Activated T-cell treated with anti-CD3 and anti-CD28 coated beads for 24 hours (primary cell): Measurements from ENCODE around the gene HDAC1.
"Not testable (repeated sequence)": the region's sequence is repeated elsewhere in the genome, so short reads cannot be mapped to it uniquely, and the experiment has no call there.

Experiments
- DNase-seq: peaks from one replicate; pipeline ENCODE4 v3.0.0-alpha.2; 2020; ENCODE audit warnings: low read depth

HDAC1 gene

GRCh38 chr1:32349211-32349708, 57.4 kb downstream of the HDAC1 start:
- no peak for DNase-seq

DNA sequence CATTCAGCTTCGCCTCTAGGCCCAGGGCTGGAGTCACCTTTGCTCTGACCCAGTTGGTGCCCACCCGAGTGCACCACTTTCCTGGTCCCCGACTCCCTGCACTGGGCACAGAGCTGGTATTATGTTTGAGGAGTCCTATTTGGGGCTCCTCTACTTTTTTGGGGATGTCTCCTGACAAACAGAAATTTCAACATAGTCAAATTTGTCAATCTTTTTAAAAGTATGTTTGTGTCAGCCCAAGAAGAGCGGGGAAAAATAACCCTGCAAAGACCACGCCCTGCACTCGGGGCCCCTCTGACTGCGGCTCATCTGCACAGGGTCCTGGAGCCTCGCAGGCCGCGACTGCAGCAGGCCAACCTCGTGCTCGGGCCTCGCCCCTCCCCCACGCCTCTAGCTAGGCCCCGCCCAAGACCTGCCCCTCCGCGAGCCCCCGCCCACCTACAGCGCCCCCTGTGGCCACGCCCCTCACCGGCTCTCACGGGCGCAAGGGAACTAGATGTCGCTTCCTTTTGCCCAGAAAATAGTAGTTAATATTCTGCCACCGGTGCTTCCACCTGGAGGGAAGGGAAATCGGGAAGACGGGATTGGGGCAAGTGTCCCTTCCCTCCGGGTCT, 59.0 kb downstream of the HDAC1 start:
- no peak for DNase-seq

GRCh38 chr1:32351399-32352238, 59.7 kb downstream of the HDAC1 start:
- DNase-seq = peak; percentile 85

GRCh38 chr1:32352239-32352745, 60.4 kb downstream of the HDAC1 start:
- no peak for DNase-seq

DNA sequence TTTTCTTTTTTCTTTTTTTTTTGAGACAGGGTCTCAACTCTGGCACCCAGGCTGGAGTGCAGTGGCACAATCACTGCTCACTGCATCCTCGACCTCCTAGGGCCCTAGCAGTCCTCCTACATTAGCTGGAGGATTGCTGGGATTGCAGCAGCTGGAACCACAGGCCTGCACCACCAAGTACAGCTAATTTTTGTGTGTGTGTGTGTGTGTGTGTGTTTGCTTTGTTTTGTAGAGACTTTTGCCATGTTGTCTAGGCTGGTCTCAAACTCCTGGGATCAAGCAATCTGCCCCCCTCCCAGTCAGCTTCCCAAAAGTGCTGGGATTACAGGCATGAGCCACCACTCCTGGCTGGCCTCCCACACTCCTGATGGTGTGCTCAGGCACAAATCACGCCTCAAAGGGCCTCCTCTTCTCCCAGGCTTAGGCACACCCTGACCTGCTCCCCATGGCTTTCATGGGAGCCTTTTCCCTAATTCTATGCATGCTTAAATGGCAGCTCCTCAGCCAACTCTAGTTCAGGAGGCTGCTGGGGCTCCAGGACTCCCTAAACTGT, 61.0 kb downstream of the HDAC1 start:
- DNase-seq = no peak

DNA sequence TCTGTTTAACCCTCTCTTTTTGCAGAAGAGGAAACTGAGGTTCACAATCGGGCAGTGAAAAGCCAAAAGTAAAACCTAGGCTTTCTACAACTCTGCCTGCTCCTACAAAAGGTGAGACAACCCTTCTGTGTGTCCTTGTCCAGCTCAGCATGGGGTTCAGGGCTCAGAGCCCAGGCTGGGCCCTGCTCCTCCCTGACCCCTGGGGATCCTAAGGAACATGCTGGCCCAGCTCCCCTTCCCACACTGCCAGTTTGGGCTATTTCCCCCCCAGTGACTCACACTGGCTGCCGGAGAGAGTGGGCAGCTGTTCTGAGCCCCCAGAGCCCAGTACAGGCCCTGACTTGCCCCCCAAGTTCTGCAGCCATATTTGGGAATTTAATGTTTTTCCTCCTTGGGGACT, 61.5 kb downstream of the HDAC1 start:
- no peak for DNase-seq

DNA sequence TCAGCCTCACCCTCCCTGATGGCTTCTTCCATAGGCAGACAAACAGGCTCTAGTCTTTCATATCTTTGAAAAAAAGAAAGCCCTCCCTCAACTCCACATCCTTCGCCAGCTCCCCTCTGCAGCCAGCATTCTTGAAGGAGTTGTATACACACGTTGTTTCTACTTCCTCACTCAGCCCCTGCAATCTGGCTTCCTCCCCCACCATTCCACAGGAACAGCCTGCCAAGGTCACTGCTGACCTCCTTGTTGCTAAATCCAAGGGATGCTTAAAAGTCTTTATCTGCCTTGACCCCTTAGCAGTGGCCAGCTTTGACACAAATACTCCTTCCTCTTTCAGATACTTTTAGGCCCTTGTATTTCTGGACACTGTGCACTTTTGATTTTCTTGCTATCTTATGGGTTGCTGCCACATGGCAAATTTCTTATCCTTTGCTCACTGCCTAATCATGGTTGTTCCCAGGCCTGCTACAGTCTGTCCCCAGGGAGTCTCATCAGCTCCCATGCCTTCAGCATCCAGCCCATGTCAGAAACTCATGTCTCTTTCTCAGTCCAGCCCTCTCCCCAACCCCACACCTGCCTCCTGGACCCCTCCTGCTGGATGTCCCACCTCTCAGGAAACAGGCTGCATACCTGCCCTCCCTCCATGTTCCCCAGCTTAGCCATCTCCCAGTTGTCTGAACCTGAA, 62.1 kb downstream of the HDAC1 start:
- no peak for DNase-seq

DNA sequence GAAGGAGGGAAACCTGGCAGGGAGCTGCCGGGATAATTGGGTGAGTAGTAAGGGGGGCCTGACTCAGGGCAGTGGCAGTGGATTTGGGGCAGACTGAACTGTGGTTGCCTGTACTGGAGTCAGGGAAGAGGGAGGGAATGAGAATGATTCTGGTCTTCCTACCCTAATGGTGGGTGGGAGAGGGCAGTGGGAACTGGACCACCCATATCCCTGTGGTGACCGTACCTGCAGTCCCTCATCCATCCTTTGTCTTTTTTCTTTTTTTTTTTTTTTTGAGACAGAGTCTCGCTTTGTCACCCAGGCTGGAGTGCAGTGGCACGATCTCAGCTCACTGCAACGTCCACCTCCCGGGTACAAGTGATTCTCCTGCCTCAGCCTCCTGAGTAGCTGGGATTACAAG, 63.9 kb downstream of the HDAC1 start:
- not testable (repeated sequence) for DNase-seq

- DNase-seq = no peak
Measured at GRCh38 chr1:32356478-32356877, 64.6 kb downstream of the HDAC1 start.

DNA sequence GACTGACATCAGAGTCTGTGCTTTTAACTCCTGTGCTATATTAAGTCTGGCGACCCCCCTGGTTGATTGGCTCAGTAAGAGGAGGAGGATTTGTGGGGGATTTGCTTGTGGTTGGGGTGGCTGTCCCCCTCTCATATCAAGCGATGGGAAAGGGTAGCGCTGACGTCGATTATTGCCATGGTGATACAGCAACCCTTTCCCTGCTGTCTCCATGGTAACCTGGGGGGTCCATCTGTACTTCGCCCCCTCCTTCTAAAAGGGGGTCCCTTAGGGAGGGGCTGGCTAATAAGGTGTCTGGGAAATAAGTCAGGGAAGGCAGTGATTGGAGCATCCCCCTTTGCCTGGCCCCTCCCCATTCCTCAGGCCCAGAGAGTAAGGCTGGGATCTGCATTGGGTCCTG, 65.7 kb downstream of the HDAC1 start:
- no peak for DNase-seq

DNA sequence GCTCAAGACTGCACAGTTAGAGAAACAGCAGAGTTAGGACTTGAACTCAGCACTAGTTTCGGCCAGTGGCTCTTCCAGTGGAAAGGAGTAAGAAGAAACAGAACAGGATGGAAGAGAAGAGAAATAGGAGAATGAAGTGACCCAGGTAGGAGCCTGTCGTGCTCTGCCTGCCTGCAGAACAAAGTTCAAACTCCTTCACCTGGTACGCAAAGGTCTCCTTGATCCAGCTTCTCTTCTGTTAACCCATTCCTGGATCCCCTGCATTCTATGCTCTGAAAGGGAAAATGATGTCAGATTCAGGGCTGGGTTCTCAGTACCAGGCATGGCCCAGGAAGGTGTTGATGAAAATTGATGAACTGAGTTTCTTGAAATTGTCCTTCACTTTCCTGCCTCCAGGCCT, 66.6 kb downstream of the HDAC1 start:
- DNase-seq = no peak

GRCh38 chr1:32361308-32361673, 69.4 kb downstream of the HDAC1 start:
- no peak for DNase-seq

DNA sequence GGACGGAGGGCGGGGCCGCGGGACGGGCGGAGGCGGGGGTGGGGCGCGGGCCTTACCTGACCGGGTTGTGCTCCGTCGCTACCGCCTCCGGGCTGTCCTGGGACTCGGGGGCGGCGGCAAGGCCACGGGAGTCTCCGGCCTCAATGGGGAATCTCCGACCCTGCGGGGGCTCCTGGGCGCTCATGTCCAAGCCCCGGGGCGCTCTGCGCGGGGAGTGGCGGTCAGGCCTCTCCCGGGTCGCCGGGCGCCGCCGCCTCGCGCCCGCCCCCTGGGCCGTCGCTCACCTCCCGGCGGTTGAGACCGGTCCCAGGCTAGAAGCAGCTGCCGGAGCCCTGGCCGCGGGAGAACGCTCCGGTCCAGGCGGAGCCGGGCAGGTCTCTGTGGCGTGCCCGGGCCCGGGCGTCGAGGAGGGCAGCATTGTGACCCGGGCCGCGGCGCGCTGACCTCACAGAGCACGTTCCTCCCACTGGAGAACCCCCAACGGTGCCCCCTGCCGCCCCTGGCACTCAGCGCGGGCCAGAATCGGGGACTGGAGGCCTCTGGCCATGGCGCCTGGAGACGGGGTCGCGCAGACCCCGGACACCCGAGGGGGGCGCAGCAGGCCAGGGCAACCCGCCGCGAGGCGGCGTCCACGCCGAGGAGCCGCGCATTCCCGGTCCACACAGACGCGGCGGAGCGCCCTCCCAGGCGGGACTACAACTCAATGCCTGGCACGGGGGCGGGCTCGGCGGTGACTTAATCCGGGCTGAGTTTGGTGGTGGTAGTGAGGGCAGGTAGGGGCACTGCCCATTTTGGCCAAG, 70.0 kb downstream of the HDAC1 start:
- no peak for DNase-seq

- DNase-seq = no peak
Measured at GRCh38 chr1:32362474-32363313, 70.8 kb downstream of the HDAC1 start, which contains the start of the genes FAM229A and TSSK3. Gene FAM229A (minus strand): TSS chr1:32362485. CDS start chr1:32362091, 394 bp downstream. Gene TSSK3 (plus strand): TSS chr1:32362539. CDS start chr1:32362702, 163 bp downstream.

DNA sequence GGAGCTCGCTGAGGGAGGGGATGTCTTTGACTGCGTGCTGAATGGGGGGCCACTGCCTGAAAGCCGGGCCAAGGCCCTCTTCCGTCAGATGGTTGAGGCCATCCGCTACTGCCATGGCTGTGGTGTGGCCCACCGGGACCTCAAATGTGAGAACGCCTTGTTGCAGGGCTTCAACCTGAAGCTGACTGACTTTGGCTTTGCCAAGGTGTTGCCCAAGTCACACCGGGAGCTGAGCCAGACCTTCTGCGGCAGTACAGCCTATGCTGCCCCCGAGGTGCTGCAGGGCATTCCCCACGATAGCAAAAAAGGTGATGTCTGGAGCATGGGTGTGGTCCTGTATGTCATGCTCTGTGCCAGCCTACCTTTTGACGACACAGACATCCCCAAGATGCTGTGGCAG, 71.8 kb downstream of the HDAC1 start:
- DNase-seq = no peak

DNA sequence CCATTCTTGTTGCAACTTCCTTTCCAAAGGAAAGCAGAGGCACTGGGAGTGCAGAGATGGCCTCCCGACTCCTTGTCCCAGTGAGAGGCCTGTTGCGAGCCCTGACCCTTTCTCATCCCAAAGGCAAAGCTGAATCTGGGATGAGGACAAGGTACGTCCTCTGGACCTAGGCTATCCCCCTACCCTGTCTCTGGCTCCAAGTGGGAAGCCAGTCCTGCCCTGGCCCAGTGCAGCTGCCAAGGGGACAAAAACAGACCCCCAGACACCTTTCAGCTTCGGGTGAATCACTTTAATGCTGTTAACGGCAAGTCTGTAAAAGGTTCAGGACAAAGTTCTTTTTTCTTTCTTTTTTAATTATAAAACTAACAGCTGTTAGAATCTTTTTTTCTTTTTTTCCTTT, 73.0 kb downstream of the HDAC1 start:
- no peak for DNase-seq

DNA sequence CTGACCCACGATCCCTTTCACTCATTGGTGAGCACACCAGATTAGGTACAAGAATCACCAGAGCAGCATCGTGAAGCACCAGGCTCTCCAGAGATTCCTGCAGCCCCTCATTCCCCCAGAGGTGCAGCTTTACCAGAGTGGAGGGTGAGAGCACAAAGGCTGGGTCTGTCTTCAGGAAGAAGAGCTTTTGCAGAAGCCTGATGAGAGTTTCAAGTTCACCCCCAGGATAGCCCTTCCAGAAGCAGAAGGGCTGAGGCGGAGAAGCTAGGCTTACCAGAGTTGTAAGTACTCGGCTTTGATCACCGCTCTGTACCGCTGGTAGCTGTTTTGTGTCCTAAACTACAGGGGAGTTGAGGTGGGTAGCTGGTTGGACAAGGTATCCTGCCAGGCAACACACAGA, 73.6 kb downstream of the HDAC1 start:
- DNase-seq = no peak

- DNase-seq = no peak
Measured at GRCh38 chr1:32367912-32368635, 76.2 kb downstream of the HDAC1 start.

DNA sequence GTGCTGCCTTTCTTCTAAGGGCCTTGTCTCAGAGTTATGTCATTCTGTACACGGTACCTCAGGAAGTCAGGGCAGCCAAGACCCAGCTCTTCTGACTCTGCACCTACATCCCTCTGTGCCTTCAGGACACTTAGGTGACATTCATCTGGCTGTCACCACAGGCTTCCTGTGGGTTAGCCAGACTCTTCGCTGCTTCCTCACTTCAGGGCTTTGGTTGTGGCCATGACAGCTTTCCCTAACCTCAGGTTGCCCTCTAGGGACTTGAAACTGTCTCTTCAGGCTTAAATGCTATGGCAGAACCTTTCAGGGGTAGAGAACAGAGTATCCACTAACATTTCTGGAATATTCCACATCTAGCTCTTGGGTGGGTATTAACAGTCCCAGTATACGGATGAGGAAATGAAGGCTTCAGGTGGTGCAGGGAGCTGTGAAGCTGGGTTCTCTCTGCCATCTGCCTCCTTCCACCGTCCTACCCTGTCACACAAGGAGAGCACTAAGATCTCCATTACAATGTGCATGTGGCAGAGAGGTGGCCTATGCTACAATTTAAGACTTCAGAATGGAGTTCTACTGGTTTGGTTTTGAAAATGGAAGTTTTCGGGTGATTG, 80.4 kb downstream of the HDAC1 start:
- peak; percentile 29 for DNase-seq
